ENCODE results near the gene SKI. TPM values are rescaled to one million over a fixed set of nuclear protein-coding genes. Genes with fewer than 3 reads are reported as not detected.

Gene SKI
- polyA plus RNA-seq, 3 donors, result 9.5 to 69.2 (median 36.3) TPM

DNA sequence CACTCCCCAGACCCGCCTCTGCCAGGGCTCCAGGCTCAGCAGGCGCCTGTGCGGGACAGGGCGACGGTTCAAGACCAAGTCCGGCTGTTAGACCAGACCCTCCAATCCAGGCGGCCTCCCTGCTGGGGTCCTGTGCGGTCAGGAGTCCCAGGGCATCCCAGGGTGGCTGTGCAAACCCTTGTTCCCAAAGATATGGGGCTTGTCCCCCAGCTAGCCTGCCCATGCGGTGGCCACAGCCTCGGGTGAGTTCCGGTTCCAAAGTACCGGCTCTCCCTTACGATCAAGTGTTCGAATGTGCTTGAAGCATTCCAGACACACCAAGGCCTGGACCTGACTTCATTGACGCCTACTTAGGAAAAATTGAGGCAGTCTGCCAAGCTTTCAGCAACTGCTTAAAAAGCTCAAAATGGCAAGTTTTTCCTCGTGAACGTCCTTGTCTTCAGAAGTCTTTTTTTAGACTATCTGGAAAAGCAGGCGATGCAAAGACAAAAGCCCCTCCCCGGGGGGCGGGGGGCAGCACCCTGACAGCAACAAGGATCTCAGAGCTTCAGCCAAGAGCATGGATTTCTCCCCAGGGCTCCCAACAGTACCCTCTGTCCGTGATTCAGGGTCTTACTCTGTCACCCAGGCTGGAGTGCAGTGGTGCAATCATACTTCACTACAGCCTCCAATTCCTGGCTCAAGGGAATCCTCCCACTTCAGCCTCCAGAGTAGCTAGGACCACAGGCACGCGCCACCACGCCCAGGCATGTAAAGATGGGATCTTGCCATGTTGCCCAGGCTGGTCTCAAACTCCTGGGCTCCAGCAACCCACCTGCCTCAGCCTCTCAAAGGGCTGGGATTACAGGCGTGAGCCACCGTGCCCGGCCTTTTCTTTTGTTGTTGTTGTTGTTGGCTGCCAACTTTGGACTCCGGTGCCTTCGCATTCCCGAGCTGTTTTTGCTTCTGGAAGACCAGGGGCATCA, 35.8 kb upstream of the SKI start:
- peak overlapping the region; percentile 36 for H3K27ac ChIP-seq (ENCODE audit: low read depth, low read length)
- WGBS, 3 donors, result 68 to 74% (median 72%) methylated on average over 26 to 30 of the region's 30 CpGs

DNA sequence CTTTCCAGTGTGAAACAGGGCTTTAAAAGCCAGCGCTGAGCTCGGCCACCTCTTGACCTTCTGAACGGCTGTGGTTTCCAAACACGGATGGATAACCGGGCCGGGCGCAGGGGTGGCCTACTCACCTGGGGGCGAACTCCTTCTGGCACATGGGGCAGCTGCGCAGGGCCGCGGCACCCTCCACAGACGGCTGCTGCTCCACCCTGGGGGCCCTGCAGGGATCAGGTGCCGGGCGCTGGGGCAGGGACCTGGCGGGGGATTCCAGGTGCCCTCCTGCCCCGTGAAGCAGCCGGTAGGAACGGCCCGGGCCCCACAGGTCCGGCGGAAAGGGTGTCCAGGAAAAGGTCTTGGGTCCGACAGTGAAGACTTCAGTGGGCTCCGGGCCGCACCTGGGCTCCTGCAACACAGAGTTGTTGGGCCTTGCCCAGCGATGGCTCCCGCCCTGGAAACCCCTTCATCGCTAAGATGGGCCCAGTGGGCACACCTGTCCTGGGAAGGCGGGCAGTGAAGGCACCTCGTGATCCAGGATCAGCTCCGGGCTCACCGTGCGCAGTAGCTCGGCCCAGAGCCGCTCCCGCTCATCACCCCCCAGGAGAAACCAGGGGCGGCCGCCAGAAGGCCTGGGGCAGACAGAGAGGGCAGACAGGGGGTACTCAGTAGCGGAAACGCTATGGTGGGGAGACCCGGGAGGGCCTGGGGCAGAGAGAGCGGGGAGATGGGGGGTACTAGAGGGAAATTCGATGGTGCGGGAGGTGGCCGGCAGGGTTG, 34.4 kb upstream of the SKI start:
- H3K27ac ChIP-seq (ENCODE audit: low read depth, low read length), result peak overlapping the region; percentile 62
- 47 to 77% (median 73%) methylated on average over 37 to 44 of the region's 44 CpGs for WGBS, 3 donors

DNA sequence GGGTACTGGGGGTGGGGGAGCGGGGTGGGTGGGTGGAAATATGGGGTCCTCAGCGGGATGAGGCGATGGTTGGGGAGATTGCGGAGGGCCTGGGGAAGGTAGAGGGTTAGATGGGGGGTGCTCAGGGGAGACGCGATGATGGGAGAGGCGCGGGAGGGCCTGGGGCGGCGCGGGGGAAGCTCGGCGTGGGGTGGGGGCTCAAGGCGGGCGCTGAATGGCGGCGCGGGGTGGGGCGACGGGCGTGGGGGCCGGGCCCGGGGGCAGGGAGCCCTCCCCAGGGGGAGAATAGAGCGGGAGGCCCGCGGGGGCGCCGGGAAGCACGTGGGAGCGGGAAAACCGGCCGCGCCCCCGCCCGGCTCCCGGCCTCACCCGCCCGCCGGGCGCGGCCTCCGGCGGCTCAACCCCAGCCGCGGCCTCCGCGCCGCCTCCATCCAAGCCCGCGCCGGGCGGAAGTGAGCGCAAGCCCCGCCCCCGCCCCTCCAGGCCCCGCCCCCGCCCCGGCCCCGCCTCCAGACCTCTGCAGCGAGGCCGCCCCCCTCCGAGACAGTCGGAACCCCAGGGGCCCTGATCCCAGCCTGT, 33.7 kb upstream of the SKI start, which contains the start of gene FAAP20:
Gene FAAP20 (minus strand): TSS at position 454 of the 579 bp plus-strand sequence. CDS start 23 bp downstream, at position 431.
- peak within 1 kb of the TSS; percentile 62 for H3K27ac ChIP-seq (ENCODE audit: low read depth, low read length)
- 1 to 3% (median 2%) methylated on average over 32 to 52 of the region's 63 CpGs for WGBS, 3 donors

DNA sequence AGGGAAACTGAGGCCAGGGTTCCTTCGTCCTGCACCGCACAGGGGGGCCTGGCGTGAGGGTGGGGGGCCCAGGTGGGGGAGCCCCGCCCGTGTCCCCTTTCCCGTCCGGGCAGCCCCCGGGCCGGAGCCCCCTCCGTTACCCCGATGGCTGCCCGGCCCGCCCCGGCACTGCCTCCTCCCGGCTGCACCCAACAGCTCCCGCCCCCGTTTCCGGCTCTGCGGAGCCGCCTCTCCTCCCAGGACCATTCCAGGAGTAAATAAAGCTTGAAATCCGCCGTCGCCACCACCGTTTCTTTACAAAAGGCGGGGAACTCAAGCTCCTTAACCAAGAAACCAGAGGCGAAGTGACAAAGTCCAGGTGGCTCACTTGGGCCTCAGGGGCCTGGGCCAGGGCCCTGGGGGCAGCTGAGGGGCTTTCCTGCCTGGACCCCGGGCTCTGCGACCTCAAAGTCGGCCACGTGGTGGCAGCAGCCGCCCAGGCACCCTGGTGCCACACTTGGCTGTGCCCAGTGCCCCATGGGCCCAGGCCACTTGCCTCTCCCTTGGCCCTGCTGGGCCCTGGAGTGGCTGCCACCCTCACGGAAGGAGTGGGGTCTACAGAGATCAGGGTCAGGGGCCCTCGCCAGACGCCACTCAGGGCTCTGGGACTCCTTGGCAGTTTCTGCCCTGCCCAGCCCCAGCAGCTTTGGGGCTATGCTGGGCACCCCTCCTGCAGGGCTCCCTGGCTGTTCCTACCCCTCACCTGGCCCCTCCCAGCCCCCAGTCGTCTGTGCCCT, 33.0 kb upstream of the SKI start:
- peak overlapping the region; percentile 17 for H3K27ac ChIP-seq (ENCODE audit: low read depth, low read length)
- WGBS, 3 donors, result 1 to 3% (median 2%) methylated on average over 27 to 35 of the region's 35 CpGs

GRCh38 chr1:2195785-2196184, 32.3 kb upstream of the SKI start:
- H3K27ac ChIP-seq (ENCODE audit: low read depth, low read length), result no peak overlapping the region
- WGBS, 3 donors, result 70 to 76% (median 76%) methylated on average over 9 to 11 of the region's 11 CpGs

GRCh38 chr1:2196901-2197638, 31.0 kb upstream of the SKI start:
- WGBS, 3 donors, result 87 to 88% (median 87%) methylated on average over 17 of the region's 17 CpGs
- H3K27ac ChIP-seq (ENCODE audit: low read depth, low read length), result no peak overlapping the region

DNA sequence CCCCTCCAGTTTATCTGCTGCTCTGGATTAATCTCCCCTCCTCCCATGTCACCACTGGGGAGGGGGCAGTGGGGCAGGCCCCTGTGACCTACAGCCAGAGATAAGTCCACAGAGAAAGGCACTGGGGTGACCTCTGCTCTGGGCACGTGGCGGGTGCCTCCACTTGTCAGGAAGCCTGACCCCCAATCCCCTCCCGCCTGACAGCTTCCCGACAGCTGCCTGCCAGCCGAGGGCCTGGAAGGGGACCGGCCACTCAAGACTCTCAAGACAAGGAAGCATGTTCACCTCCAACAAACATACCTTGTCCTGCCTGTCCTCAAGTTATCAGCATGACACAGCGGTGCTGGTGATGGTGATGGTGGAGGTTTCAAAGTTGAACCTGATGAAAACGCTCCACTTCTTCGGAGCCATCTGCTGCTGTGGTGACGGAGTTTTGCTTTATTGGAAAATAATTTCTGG, 30.4 kb upstream of the SKI start:
- WGBS, 3 donors, result 79 to 87% (median 86%) methylated on average over 10 of the region's 10 CpGs
- no peak overlapping the region for H3K27ac ChIP-seq (ENCODE audit: low read depth, low read length)

- 45 to 78% (median 75%) methylated on average over 11 of the region's 11 CpGs for WGBS, 3 donors
- peak overlapping the region; percentile 49 for H3K27ac ChIP-seq (ENCODE audit: low read depth, low read length)
These were observed 29.5 kb upstream of the SKI start for GRCh38 chr1:2198571-2198970.

DNA sequence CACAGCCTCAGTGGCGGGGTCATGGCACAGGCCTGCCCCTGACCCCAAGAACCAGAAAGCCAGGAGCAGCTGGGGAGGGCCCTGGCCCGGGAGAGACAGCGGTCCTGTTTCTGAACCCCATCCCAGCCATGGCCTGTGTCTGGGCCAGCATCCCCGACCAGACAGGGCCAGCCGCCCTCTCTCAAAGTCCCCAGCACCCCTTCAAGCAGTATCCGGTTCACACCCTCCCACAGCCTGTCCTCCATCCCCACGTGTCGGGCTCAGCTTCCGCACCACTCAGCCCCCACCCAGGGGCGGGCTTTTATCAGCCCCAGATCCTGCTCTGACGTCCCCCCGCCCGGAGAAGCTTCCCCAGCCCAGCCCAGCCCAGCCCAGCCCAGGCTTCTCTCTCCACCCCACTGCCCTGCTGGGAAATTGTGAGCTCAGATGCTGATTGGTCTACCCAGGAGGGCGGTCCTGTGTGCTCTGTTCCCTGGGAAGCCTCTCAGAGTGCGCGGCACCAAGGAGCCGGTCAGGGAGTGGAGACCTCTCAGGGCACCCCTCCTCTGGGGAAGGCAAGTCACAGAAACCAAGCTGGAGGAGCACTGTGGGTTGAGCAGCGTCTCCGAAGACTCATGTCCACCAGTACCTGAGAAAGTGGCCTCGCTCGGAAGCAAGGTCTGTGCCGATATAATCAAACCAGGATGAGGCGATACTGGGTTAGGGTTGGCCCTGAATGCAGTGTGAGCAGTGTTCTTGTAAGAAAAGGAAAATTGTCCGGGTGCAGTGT, 28.9 kb upstream of the SKI start:
- 10 to 18% (median 11%) methylated on average over 23 to 24 of the region's 24 CpGs for WGBS, 3 donors
- H3K27ac ChIP-seq (ENCODE audit: low read depth, low read length), result peak overlapping the region; percentile 49

- H3K27ac ChIP-seq (ENCODE audit: low read depth, low read length), result no peak overlapping the region
- WGBS, 3 donors, result 71 to 81% (median 74%) methylated on average over 21 of the region's 21 CpGs
These were observed 27.7 kb upstream of the SKI start for GRCh38 chr1:2200308-2200943.

DNA sequence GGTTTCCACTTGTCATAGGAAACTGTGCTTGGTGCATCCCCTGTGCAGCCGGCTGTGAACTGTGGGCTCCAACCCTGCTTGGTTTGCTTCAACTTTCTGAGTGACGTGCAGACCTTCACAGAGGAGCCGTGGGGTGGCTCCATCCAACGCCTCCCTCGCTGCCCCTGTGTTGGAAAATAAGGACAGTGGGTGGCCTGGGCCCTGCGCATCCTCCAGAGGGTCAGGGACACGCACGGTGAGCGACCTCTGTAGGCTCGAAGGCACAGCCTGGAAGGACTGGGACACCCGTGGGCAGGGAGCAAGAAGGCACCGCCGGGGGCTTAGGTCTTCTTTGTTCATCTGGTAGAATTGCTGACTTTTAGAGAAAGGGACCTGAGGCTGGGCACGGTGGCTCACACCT, 27.1 kb upstream of the SKI start:
- WGBS, 3 donors, result 91 to 95% (median 92%) methylated on average over 14 of the region's 14 CpGs
- H3K27ac ChIP-seq (ENCODE audit: low read depth, low read length), result no peak overlapping the region

DNA sequence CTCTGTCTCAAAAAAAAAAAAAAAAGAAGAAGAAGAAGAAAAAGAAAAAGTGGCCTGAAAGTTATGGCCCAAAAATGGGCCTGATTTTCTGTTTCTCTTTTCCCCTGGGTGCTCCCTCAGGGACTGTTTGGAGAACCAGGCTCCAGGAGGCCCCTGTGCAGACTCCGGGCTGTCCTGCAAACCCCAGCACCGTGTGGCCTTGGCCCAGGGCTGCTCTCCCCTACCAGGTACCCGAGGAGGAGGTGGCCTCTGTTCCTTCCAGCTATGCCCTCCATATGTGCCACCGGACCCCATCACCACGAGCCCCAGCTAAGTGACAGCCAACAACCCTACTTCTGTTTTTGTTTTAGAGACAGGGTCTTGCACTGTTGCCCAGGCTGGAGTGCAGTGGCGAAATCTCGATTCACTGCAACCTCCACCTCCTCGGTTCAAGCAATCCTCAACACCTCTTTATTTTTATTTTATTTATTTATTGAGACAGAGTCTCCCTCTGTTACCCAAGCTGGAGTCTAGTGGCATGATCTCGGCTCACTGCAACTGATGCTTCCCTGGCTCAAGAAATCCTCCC, 26.0 kb upstream of the SKI start:
- 82 to 91% (median 90%) methylated on average over 9 of the region's 9 CpGs for WGBS, 3 donors
- no peak overlapping the region for H3K27ac ChIP-seq (ENCODE audit: low read depth, low read length)

GRCh38 chr1:2202843-2203601, 25.1 kb upstream of the SKI start:
- WGBS, 3 donors, result 88 to 90% (median 89%) methylated on average over 12 to 15 of the region's 15 CpGs
- H3K27ac ChIP-seq (ENCODE audit: low read depth, low read length), result no peak overlapping the region

GRCh38 chr1:2203671-2204414, 24.3 kb upstream of the SKI start:
- 52 to 74% (median 63%) methylated on average over 25 of the region's 25 CpGs for WGBS, 3 donors

More at GRCh38 chr1:2203671-2204414, 24.3 kb upstream of the SKI start:
- no peak overlapping the region for H3K27ac ChIP-seq (ENCODE audit: low read depth, low read length)
